HCT116 (cell line): Measurements from ENCODE around the gene RDH14. TPM values are rescaled to one million over a fixed set of nuclear protein-coding genes. Genes with fewer than 3 reads are reported as not detected.

Experiments used
- ATAC-seq: fragments of 200-7000 bp; cut with Tn5 transposase; 2 replicates; pipeline ENCODE4 v1.9.1; 2020; ENCODE audit warnings: mild to moderate bottlenecking, moderate library complexity
- BruUV-seq: library from RNA; stranded (reverse); fragments of 400-500 nt; replicated peaks from 2 replicates; lab custom pipeline; 2021; lab: Mats Ljungman, UMichigan
- CTCF ChIA-PET: fragments of 300-600 bp; sonication (Branson Sonifier 250); formaldehyde crosslinking; loops from one replicate; lab custom pipeline; 2021; ENCODE audit warnings: antibody characterized with exemption; lab: Charles Lee
- POLR2A ChIA-PET: fragments of 300-600, 350-600 bp; sonication (Branson Sonifier 250); formaldehyde crosslinking; loops from one replicate; lab custom pipeline; 2021; ENCODE audit warnings: antibody characterized with exemption; lab: Charles Lee
- RAD21 ChIA-PET, 2 experiments: fragments of 300-600 bp; sonication (Branson Sonifier 250); formaldehyde crosslinking; loops; one replicate each; lab custom pipeline; 2023; ENCODE audit warnings: low total read pairs in 2 of 2; ENCODE audit not compliant: uncharacterized antibody in 2 of 2, unreplicated experiment in 2 of 2, low non-redundant PET in 1 of 2; lab: Charles Lee
- DNase-seq: peaks from one replicate; pipeline ENCODE4 v3.0.0-alpha.2; 2010; ENCODE audit warnings: low read depth, low spot score
- H2AFZ ChIP-seq: fragments of 200-600 bp; shearing (Covaris generic), sonication (generic); 2 replicates; pipeline ENCODE4 v1.6.1; 2017; ENCODE audit warnings: low read depth, mixed run types, mixed read lengths, antibody characterized with exemption, low read length; ENCODE audit not compliant: poor library complexity, severe bottlenecking
- H3K27ac ChIP-seq: 2 replicates; pipeline ENCODE4 v1.5.1; 2012; ENCODE audit warnings: low read depth, low read length
- H3K27me3 ChIP-seq: fragments of 200-600 bp; sonication (generic); 2 replicates; pipeline ENCODE4 v1.6.1; 2016; ENCODE audit warnings: mixed run types, low read length, mixed read lengths; ENCODE audit not compliant: insufficient read depth
- H3K36me3 ChIP-seq, 2 experiments: fragments of 200-500 bp in 1 of 2; fragments of 200-600 bp in 1 of 2; sonication (Bioruptor generic) in 1 of 2; sonication (generic) in 1 of 2; 2 replicates each; pipeline versions ENCODE4 v1.5.1 to v1.6.1; 2014 to 2016; ENCODE audit warnings: low read length in 2 of 2, inconsistent platforms in 1 of 2, mixed read lengths in 1 of 2, mixed run types in 1 of 2; ENCODE audit not compliant: insufficient read depth in 2 of 2, control insufficient read depth in 1 of 2
- H3K4me1 ChIP-seq, 2 experiments: fragments of 200-600 bp in 1 of 2; sonication (generic) in 1 of 2; 2 replicates each; pipeline versions ENCODE4 v1.5.1 to v1.6.1; 2012 to 2017; ENCODE audit warnings: low read length in 2 of 2, inconsistent platforms in 1 of 2, mild to moderate bottlenecking in 1 of 2, mixed read lengths in 1 of 2, mixed run types in 1 of 2, moderate library complexity in 1 of 2; ENCODE audit not compliant: insufficient read depth in 2 of 2, control insufficient read depth in 1 of 2
- H3K4me2 ChIP-seq: fragments of 200-600 bp; sonication (generic); 2 replicates; pipeline ENCODE4 v1.6.1; 2017; ENCODE audit warnings: mixed run types, low read length, mixed read lengths
- H3K4me3 ChIP-seq, 2 experiments: fragments of 200-600 bp in 1 of 2; sonication (generic) in 1 of 2; replicated peaks in 1 of 2; 2 replicates each; pipeline ENCODE4 v1.5.1; 2011 to 2016; ENCODE audit warnings: low read length in 2 of 2, control low read depth in 1 of 2, low read depth in 1 of 2, mild to moderate bottlenecking in 1 of 2, mixed read lengths in 1 of 2, mixed run types in 1 of 2
- H3K79me2 ChIP-seq: fragments of 200-600 bp; sonication (generic); 2 replicates; pipeline ENCODE4 v1.6.1; 2017; ENCODE audit warnings: mild to moderate bottlenecking, mixed run types, low read length, moderate library complexity, mixed read lengths; ENCODE audit not compliant: insufficient read depth
- H3K9ac ChIP-seq: fragments of 200-600 bp; sonication (generic); 2 replicates; pipeline ENCODE4 v1.6.1; 2016; ENCODE audit warnings: low read length, mixed read lengths
- H3K9me2 ChIP-seq: fragments of 200-600 bp; sonication (generic), shearing (Covaris generic); 2 replicates; pipeline ENCODE4 v1.6.1; 2017; ENCODE audit warnings: mixed run types, mild to moderate bottlenecking, moderate library complexity; ENCODE audit not compliant: insufficient read depth
- H3K9me3 ChIP-seq, 2 experiments: fragments of 200-500 bp in 1 of 2; fragments of 200-600 bp in 1 of 2; sonication (Bioruptor generic) in 1 of 2; sonication (generic) in 1 of 2; 2 replicates each; pipeline ENCODE4 v1.6.1; 2014 to 2017; ENCODE audit warnings: low read length in 2 of 2, mixed read lengths in 2 of 2, inconsistent platforms in 1 of 2, low read depth in 1 of 2, mild to moderate bottlenecking in 1 of 2, mixed run types in 1 of 2, moderate library complexity in 1 of 2; ENCODE audit not compliant: control insufficient read depth in 1 of 2, insufficient read depth in 1 of 2
- H4K20me1 ChIP-seq: fragments of 200-600 bp; sonication (generic), shearing (Covaris generic); 2 replicates; pipeline ENCODE4 v1.6.1; 2017; ENCODE audit warnings: mixed run types, mild to moderate bottlenecking, moderate library complexity; ENCODE audit not compliant: insufficient read depth
- CBX3 ChIP-seq: IDR thresholded peaks from 2 replicates; pipeline ENCODE4 v1.6.1; 2012; ENCODE audit warnings: low read depth
- EGR1 ChIP-seq: IDR thresholded peaks from 2 replicates; pipeline ENCODE4 v1.6.1; 2012; ENCODE audit warnings: low read depth
- EZH2 ChIP-seq: fragments of 200-600 bp; sonication (generic); IDR thresholded peaks from 2 replicates; pipeline ENCODE4 v1.6.1; 2017; ENCODE audit warnings: antibody characterized with exemption, mixed run types
- EZH2phosphoT487 ChIP-seq: fragments of 200-600 bp; IDR thresholded peaks from 2 replicates; pipeline ENCODE4 v1.6.1; 2018; ENCODE audit warnings: antibody characterized with exemption, borderline replicate concordance
- FOSL1 ChIP-seq: IDR thresholded peaks from 2 replicates; pipeline ENCODE4 v1.6.1; 2012; ENCODE audit warnings: low read depth
- POLR2A ChIP-seq: IDR thresholded peaks from 2 replicates; pipeline ENCODE4 v1.7.0; 2011; ENCODE audit warnings: borderline replicate concordance; ENCODE audit not compliant: insufficient read depth, insufficient read length; ENCODE audit errors: extremely low read depth
- SIN3A ChIP-seq: IDR thresholded peaks from 2 replicates; pipeline ENCODE4 v1.6.1; 2012; ENCODE audit warnings: low read depth
- SRF ChIP-seq: IDR thresholded peaks from 2 replicates; pipeline ENCODE4 v1.6.1; 2012; ENCODE audit warnings: low read depth
- YY1 ChIP-seq: IDR thresholded peaks from 2 replicates; pipeline ENCODE4 v1.6.1; 2011; ENCODE audit warnings: low read length, low read depth, moderate library complexity, mild to moderate bottlenecking; ENCODE audit not compliant: insufficient replicate concordance; ENCODE audit errors: extremely low read depth
- ZNF274 ChIP-seq: fragments of 200-500 bp; sonication (Bioruptor generic); IDR thresholded peaks from 2 replicates; pipeline ENCODE4 v1.6.1; 2014; ENCODE audit warnings: mild to moderate bottlenecking, low read depth, low read length, inconsistent platforms
- intact Hi-C: fragments of 100-400 bp; cut with micrococcal nuclease; formaldehyde crosslinking; loops from 2 replicates; pipeline ENCODE4 v1.10.0; 2022
- total RNA-seq: library from RNA; stranded (reverse); gene quantifications from one replicate; pipeline ENCODE4 v1.2.1, GENCODE V29; 2021; ENCODE audit not compliant: unreplicated experiment
- TF ChIP-seq, protein P1 (sequence below): IDR thresholded peaks from 2 replicates; pipeline ENCODE4 v1.6.1; 2012; ENCODE audit warnings: low read depth
- TF ChIP-seq, protein P2 (sequence below): IDR thresholded peaks from 2 replicates; pipeline ENCODE4 v1.6.1; 2012
- TF ChIP-seq, protein P3 (sequence below): IDR thresholded peaks from 2 replicates; pipeline ENCODE4 v1.6.1; 2012

RDH14 gene
- total RNA-seq, 1 experiment from 2014 or later, result 15.5 TPM

- TF ChIP-seq POLR2A, result no peak
- TF ChIP-seq, all 23 proteins: peak for 0
Observed at GRCh38 chr2:18588802-18589201, 28.3 kb upstream of the RDH14 start (continued).

DNA sequence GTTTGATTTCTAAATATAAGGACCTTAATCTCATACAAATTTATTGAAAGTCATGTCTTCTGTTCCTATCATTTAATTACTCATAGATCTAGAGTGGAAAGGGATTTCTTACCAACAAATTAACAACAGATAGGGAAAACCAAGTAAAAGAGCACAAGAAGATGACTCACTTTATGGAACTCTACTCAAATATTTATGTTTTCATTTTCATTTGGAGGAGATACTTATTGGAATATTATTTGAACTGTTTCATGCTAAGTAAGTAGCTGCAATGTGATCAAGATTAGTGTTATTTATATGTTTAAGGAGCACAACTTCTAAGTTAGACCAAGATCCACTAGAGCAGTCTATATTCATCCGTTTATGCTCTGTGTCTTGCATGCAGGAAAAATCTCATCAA, 27.6 kb upstream of the RDH14 start:
- H3K27ac ChIP-seq, result no peak overlapping the region
- H2AFZ ChIP-seq, result no peak overlapping the region
- H3K79me2 ChIP-seq, result no peaks in the 10 kb centered on the region
- BruUV-seq, result no TSS peak
- no peaks in the 10 kb centered on the region for H3K27me3 ChIP-seq
- H3K9me2 ChIP-seq, result no peaks in the 10 kb centered on the region
- ATAC-seq, result no peak
- DNase-seq, result no peak
- no peak overlapping the region for H3K9ac ChIP-seq
- H4K20me1 ChIP-seq, result no peaks in the 10 kb centered on the region
- H3K9me3 ChIP-seq, result no peaks in the 10 kb centered on the region
- no peak overlapping the region for H3K4me2 ChIP-seq
- ChIA-PET POLR2A (no interaction called here), CTCF (no interaction called here), RAD21 (no interaction called here)
- no peaks in the 10 kb centered on the region for H3K36me3 ChIP-seq
- intact Hi-C loops, result no loop called here
- no peaks in the 10 kb centered on the region for H3K4me1 ChIP-seq
- H3K4me3 ChIP-seq, result no peak overlapping the region
- TF ChIP-seq, protein P1, sequence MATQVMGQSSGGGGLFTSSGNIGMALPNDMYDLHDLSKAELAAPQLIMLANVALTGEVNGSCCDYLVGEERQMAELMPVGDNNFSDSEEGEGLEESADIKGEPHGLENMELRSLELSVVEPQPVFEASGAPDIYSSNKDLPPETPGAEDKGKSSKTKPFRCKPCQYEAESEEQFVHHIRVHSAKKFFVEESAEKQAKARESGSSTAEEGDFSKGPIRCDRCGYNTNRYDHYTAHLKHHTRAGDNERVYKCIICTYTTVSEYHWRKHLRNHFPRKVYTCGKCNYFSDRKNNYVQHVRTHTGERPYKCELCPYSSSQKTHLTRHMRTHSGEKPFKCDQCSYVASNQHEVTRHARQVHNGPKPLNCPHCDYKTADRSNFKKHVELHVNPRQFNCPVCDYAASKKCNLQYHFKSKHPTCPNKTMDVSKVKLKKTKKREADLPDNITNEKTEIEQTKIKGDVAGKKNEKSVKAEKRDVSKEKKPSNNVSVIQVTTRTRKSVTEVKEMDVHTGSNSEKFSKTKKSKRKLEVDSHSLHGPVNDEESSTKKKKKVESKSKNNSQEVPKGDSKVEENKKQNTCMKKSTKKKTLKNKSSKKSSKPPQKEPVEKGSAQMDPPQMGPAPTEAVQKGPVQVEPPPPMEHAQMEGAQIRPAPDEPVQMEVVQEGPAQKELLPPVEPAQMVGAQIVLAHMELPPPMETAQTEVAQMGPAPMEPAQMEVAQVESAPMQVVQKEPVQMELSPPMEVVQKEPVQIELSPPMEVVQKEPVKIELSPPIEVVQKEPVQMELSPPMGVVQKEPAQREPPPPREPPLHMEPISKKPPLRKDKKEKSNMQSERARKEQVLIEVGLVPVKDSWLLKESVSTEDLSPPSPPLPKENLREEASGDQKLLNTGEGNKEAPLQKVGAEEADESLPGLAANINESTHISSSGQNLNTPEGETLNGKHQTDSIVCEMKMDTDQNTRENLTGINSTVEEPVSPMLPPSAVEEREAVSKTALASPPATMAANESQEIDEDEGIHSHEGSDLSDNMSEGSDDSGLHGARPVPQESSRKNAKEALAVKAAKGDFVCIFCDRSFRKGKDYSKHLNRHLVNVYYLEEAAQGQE, result no peak
- TF ChIP-seq CBX3, result no peak
- TF ChIP-seq FOSL1, result no peak
- no peak for TF ChIP-seq EGR1
- TF ChIP-seq YY1, result no peak
- TF ChIP-seq EZH2, result no peak
- no peak for TF ChIP-seq SRF
- TF ChIP-seq SIN3A, result no peak
- TF ChIP-seq, protein P2, sequence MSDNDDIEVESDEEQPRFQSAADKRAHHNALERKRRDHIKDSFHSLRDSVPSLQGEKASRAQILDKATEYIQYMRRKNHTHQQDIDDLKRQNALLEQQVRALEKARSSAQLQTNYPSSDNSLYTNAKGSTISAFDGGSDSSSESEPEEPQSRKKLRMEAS, result no peak
- TF ChIP-seq, protein P3, sequence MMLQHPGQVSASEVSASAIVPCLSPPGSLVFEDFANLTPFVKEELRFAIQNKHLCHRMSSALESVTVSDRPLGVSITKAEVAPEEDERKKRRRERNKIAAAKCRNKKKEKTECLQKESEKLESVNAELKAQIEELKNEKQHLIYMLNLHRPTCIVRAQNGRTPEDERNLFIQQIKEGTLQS, result no peak
- TF ChIP-seq EZH2phosphoT487, result no peak
- no peak for TF ChIP-seq ZNF274
